NOMO-1 treated with dmso at 0.1 percent for 144 hours (cell line): ENCODE data around the gene RNF19B.
"Not testable (repeated sequence)": the region's sequence is repeated elsewhere in the genome, so short reads cannot be mapped to it uniquely, and the experiment has no call there.

Source experiments
- DNase-seq: peaks from one replicate; lab custom pipeline; 2025; ENCODE audit not compliant: unreplicated experiment; lab: John Stamatoyannopoulos, UW

Gene RNF19B

GRCh38 chr1:32992489-32993323, 28.1 kb upstream of the RNF19B start:
- peak; percentile 91 for DNase-seq

- no peak for DNase-seq
Measured at GRCh38 chr1:32991819-32992488, 27.3 kb upstream of the RNF19B start.

GRCh38 chr1:32991386-32991785, 26.8 kb upstream of the RNF19B start:
- no peak for DNase-seq

DNA sequence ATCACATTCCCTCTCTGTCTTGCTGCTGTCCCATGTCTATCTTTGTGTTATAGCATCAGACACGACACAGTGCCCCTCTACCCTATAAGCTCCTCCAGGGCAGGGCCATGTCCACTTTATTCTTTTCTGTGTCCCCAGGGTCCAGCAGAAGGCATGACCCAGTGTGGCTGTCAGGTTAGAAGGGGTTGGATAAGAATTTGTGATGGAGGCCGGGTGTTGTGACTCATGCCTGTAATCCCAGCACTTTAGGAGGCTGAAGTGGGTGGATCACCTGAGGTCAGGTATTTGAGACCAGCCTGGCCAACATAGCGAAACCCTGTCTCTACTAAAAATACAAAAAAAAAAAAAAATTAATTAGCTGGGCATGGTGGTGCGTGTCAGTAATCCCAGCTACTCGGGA, 26.3 kb upstream of the RNF19B start:
- no peak for DNase-seq

DNA sequence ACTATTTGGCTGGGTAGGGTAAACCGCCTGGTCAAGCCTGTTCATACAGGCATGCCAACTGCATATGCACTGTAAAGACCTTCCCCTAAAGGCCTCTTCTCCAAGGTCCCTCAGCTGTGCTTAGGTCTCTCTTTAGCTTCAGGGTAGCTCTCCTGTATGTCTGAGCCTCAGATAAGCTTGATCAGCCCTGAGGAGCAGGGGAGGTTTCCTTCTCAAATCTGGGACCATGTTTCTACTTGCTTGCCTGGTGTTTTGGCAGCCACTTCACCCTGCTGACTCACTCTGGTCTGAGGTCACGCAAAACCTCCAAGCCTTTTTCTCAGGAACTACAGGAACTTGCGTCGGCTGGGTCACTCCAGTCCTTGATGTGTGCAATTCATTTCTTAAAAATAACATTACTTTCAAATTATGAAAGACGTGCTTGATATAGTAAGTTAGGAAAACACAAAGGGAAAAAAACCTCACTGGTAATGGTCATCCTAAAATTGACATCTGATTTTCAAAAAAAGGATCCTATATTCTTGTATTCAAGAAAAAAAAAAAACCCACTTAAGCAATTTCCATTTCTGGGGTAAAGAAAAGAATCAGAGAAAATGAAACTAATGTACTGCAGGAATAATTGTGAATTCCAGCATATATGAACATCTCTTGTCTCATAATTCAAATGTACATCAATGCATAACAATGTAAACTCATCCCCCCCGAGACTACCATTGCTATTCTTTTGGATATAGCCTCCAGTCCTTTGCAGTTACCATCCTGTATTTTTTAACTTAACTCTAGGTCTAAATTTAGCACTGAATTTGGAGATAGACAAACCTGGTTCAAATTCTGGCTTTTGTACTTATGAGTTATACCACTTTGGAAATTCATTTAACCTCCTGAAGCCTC, 24.8 kb upstream of the RNF19B start:
- peak; percentile 77 for DNase-seq

DNA sequence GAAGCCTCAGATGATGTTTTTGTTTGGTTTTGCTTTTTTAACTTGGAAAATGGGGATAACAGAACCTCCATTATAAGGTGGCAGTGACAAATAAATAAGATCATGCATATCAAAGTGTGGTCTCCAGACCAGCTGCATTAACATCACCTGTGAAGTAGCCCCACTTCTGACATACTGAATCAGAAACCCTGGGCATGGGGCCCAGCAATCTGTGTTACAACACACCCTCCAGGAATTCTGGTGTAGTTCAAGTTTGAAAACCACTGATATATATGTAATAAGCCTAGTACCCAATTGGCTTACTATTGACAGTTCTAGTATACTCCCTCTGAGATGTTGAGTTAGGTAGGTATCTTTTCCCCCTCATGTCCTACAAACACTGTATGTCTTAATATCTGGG, 24.1 kb upstream of the RNF19B start:
- DNase-seq: no peak

DNA sequence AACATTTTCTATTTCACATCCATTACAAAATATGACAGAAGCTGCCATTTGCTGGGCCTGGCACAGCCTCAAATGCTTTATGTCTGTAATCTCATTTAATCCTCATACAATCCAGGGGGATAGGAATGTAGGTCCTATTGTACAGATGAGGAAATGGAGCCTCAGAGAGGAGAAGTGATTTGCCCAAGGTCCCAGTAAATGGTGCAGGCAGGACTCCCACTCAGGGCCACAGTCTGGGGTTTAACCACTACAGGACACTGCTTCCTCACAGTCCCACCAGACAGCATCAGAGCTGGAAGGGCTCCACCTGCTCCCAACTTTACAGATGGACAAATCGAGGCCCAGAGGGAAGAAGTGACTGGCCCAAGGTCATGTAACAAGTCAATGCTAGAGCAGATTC, 20.6 kb upstream of the RNF19B start:
- DNase-seq: no peak

DNA sequence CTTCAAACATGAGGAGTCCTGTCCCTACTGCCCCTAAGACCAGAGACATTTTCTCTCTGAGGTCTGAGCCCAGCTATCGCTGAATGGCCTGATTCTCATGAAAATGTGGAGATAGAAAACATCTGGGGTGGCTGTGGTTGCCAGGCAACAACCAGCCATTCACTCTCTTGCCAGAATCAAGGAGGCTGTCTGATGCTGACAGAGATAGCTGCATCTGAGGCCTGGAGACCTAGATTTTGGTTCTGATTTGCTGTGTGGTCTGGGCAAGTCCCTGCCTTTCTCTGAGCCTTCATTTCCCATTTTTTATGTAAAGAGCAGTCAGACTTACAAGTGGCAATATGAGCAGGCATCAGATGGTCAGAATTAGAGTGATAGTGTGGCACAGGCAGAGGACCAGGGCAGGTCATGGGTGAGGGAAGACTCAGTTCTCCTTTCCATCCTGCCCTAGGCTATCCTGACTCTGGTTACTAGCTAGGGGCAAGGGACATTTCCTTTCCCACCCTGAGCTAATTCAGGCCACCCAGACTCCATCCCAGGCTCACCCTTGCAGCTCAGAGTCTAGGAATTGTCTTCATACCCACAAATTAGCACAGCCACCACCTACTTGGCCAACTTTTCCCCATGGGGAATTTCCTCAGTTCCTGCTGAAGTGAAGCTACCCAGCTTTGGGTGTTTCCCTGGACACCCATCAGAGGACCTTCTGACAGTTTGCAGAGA, 20.0 kb upstream of the RNF19B start:
- DNase-seq: no peak

DNA sequence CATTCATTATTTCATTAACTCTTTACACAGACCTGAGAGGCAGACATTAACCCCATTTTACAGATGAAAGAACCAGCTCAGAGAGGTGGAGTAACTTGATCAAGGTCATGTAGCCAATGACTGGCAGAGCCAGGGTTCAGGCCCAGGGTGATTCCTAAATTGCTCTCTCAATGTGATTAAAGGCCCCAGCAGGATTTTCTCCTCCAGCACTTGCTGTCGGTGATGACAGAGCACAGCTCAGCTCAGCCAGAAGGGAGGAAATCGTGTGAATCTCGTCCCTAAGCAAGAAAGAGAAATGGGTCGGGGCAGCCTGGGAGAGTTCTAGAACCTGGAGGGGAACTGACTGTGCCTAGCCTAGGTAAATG, 19.5 kb upstream of the RNF19B start:
- no peak for DNase-seq

- DNase-seq: no peak
Measured at GRCh38 chr1:32983020-32983419, 18.4 kb upstream of the RNF19B start.

GRCh38 chr1:32981003-32981901, 16.6 kb upstream of the RNF19B start:
- peak; percentile 55 for DNase-seq

GRCh38 chr1:32980080-32980479, 15.5 kb upstream of the RNF19B start:
- DNase-seq: no peak

- no peak for DNase-seq
Measured at GRCh38 chr1:32978854-32979253, 14.2 kb upstream of the RNF19B start.

- DNase-seq: no peak
Measured at GRCh38 chr1:32977546-32978087, 13.0 kb upstream of the RNF19B start.

DNA sequence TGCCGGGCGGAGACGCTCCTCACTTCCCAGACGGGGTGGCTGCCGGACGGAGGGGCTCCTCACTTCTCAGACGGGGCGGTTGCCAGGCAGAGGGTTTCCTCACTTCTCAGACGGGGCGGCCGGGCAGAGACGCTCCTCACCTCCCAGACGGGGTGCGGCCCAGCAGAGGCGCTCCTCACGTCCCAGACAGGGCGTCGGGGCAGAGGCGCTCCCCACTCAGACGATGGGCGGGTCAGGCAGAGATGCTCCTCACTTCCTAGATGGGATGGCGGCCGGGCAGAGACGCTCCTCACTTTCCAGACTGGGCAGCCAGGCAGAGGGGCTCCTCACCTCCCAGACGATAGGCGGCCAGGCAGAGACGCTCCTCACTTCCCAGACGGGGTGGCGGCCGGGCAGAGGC, 10.4 kb upstream of the RNF19B start:
- not testable (repeated sequence) for DNase-seq

DNA sequence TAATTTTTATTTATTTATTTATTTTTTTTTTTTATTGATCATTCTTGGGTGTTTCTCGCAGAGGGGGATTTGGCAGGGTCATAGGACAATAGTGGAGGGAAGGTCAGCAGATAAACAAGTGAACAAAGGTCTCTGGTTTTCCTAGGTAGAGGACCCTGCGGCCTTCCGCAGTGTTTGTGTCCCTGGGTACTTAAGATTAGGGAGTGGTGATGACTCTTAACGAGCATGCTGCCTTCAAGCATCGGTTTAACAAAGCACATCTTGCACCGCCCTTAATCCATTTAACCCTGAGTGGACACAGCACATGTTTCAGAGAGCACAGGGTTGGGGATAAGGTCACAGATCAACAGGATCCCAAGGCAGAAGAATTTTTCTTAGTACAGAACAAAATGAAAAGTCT, 8.8 kb upstream of the RNF19B start:
- DNase-seq: not testable (repeated sequence)

GRCh38 chr1:32972814-32973428, 8.3 kb upstream of the RNF19B start:
- DNase-seq: no peak

DNA sequence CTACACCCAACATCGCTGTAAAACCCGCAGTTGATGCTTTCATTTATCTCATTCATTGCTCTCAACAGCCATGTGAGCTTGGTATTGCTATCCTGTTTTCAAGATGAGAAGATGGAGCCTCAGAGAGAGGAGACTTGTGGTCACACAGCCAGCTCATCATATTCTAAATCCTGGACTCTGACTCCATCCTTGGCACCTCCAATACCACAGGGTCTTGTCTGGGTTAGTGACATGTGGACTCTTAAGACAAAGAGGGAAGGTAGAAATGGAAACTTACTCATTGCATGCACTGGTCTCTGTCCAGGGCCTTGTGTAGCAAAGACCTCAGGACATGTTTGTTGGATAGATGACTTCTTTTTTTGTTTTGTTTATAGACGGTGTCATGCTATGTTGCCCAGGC, 7.0 kb upstream of the RNF19B start:
- DNase-seq: no peak

DNA sequence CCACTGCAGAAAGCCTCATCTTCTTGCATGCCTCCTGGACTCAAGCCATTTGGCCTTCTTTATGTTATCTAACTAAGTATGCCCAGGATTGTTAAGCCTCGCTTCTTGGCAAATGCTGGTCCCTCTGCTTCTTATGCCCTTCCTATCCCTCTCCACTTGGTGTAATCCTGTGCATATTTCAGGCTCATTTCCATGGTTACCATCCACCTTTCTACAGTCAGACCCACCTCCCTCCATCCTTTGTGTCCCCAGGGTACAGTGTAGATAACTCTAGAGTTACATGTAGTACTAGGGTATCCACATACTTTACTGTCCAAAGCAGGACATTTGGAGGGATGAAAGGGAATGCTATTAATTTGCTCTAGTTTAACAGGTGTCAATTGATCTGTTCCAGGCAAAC, 6.5 kb upstream of the RNF19B start:
- no peak for DNase-seq
